GM12878 (cell line): Measurements from ENCODE around the gene SCGB1A1.

Experiments used
- CEBPB ChIP-seq, 2 experiments: fragments of 150-350 bp in 1 of 2; IDR thresholded peaks; 2 replicates each; pipeline ENCODE4 v1.6.1; 2012 to 2014; ENCODE audit warnings: low read depth in 2 of 2, low read length in 2 of 2, borderline replicate concordance in 1 of 2, inconsistent platforms in 1 of 2
- CHD2 ChIP-seq: IDR thresholded peaks from 2 replicates; pipeline ENCODE4 v1.6.1; 2011; ENCODE audit warnings: low read depth, low read length, improper control_type of control experiment, borderline replicate concordance
- TF ChIP-seq, protein P1 (sequence below), 3 experiments: IDR thresholded peaks in 2 of 3; conservative IDR thresholded peaks in 1 of 3; 2 replicates each; pipeline ENCODE4 v1.5.1; 2011; ENCODE audit warnings: low read depth in 3 of 3, low read length in 3 of 3, mild to moderate bottlenecking in 3 of 3, control low read depth in 2 of 3, moderate library complexity in 2 of 3, inconsistent platforms in 1 of 3, mixed read lengths in 1 of 3; ENCODE audit not compliant: control insufficient read depth in 2 of 3, insufficient read depth in 1 of 3; ENCODE audit errors: extremely low read depth in 1 of 3

DNA sequence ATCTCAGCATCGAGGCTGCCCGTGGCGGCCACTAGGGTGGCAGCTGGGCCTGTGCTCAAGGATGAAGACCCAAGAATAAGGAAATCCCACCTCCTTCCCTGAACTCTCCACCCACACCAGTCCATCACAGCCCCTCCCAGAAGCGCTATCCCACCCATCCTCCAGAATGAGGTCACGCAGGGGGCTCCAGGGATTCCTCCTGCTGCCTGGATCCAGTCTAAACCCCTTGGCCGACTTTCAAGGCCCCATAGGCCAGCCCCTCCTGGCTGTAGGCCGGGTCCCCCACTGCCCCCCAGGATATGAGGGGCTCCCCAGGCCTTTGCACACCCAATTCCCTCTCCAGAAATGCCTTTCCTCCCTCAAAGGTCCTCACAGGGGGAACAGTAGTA is 19.0 kb upstream of the SCGB1A1 start:
- no peak for TF ChIP-seq CEBPB (IDR thresholded peaks at IDR 0.05; ENCODE audit: borderline replicate concordance in 1 of 2, low read depth in 2 of 2, low read length in 2 of 2)
- TF ChIP-seq, protein P1, sequence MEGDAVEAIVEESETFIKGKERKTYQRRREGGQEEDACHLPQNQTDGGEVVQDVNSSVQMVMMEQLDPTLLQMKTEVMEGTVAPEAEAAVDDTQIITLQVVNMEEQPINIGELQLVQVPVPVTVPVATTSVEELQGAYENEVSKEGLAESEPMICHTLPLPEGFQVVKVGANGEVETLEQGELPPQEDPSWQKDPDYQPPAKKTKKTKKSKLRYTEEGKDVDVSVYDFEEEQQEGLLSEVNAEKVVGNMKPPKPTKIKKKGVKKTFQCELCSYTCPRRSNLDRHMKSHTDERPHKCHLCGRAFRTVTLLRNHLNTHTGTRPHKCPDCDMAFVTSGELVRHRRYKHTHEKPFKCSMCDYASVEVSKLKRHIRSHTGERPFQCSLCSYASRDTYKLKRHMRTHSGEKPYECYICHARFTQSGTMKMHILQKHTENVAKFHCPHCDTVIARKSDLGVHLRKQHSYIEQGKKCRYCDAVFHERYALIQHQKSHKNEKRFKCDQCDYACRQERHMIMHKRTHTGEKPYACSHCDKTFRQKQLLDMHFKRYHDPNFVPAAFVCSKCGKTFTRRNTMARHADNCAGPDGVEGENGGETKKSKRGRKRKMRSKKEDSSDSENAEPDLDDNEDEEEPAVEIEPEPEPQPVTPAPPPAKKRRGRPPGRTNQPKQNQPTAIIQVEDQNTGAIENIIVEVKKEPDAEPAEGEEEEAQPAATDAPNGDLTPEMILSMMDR (IDR thresholded peaks at IDR 0.05 in 2 of 3, conservative IDR thresholded peaks at IDR 0.05 in 1 of 3; ENCODE audit: control insufficient read depth in 2 of 3, extremely low read depth in 1 of 3, insufficient read depth in 1 of 3, low read depth in 3 of 3, low read length in 3 of 3): no peak
- TF ChIP-seq CHD2: no peak
